Measurements from ENCODE around the gene TRIP13. TPM values are rescaled to one million over a fixed set of nuclear protein-coding genes. Genes with fewer than 3 reads are reported as not detected.

TRIP13 gene
- total RNA-seq, 1 experiment from 2014 or later, result 42.6 TPM

DNA sequence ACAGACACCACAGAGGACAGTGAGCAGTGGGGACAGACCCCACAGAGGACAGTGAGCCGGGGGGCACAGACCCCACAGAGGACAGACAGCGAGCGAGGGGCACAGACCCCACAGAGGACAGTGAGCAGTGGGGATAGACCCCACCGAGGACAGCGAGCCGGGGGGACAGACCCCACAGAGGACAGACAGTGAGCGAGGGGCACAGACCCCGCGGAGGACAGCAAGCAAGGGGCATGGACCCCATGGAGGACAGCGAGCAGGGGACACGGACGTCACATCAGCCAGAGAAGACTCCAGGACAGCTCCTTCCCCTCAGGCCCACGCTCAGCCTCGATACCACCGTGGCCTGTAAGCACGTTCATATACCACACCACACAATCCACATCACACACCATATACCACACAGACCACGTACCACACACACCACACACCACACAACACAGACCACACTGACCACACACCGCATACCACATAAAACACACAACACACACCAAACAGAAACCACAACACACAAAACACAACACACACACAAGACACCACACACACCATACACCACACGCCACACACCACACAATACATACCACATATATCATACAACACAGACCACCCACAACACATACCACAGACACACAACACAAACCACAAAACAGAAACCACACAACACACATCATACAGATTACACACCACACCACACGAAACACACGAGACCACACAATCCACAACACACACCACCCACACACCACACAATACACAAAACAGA is 36.7 kb upstream of the TRIP13 start:
- Histone ChIP-seq H3K23me2 (ENCODE audit: insufficient read length, low read depth, low read length, poor library complexity, severe bottlenecking) (no peaks in the 10 kb centered on the region), H3K79me2 (ENCODE audit: insufficient read depth, low read length) (no peaks in the 10 kb centered on the region), H3K23ac (ENCODE audit: insufficient read length, low read depth, low read length) (no peak overlapping the region), H3K18ac (ENCODE audit: insufficient read length, low read depth, low read length) (no peak overlapping the region), H3K9me3 (ENCODE audit: control insufficient read depth, low read depth, low read length) (no peaks in the 10 kb centered on the region), H4K5ac (ENCODE audit: insufficient read length, low read depth, low read length) (no peak overlapping the region), H3K27me3 (ENCODE audit: insufficient read depth, low read length) (no peaks in the 10 kb centered on the region), H4K8ac (replicated peaks; ENCODE audit: insufficient read length, low read depth, low read length) (no peak overlapping the region), H3K14ac (ENCODE audit: insufficient read depth, low read length) (no peak overlapping the region), H2BK12ac (ENCODE audit: insufficient read length, low read depth, low read length) (no peak overlapping the region), H2BK120ac (ENCODE audit: low read depth, low read length, poor library complexity, severe bottlenecking) (no peak overlapping the region), H3K4me2 (ENCODE audit: insufficient read depth, insufficient read length, low read length) (no peak overlapping the region), H2AFZ (ENCODE audit: low read length) (no peak overlapping the region), H2BK5ac (ENCODE audit: insufficient read length, low read length) (no peak overlapping the region), H3K56ac (ENCODE audit: insufficient read length, low read depth, low read length) (no peak overlapping the region), H2AK5ac (ENCODE audit: insufficient read length, low read length) (no peak overlapping the region), H2BK15ac (ENCODE audit: low read depth, low read length) (no peak overlapping the region), H3T11ph (ENCODE audit: low read length) (no peak overlapping the region), H2BK20ac (ENCODE audit: low read depth, low read length, poor library complexity, severe bottlenecking) (no peak overlapping the region), H4K20me1 (ENCODE audit: control insufficient read depth, insufficient read depth, insufficient read length) (no peaks in the 10 kb centered on the region), H3K79me1 (ENCODE audit: insufficient read depth, low read depth, low read length, poor library complexity, severe bottlenecking) (no peaks in the 10 kb centered on the region), H3K27ac (ENCODE audit: insufficient read length, low read depth, low read length) (no peak overlapping the region), H3K9ac (ENCODE audit: extremely low read depth, insufficient read length, low read length) (no peak overlapping the region), H4K91ac (ENCODE audit: insufficient read length, low read depth, low read length) (no peak overlapping the region), H3K4me1 (ENCODE audit: insufficient read depth, low read length) (no peaks in the 10 kb centered on the region), H3K4ac (ENCODE audit: low read depth, low read length) (no peak overlapping the region)
- Mint-ChIP-seq H3K27me3 (ENCODE audit: low read depth) (peaks cover 4% of the 10 kb centered on the region; the same call in 1 of the 2 replicates), H3K4me3 (no peak overlapping the region), H3K27ac (no peak overlapping the region), H3K36me3 (ENCODE audit: insufficient read depth in 1 of 3, low read depth in 3 of 3) (peaks cover 0 to 20% (median 0%) of the 10 kb centered on the region in 3 experiments; a peak in 5 of 7 replicates), H3K9me3 (no peaks in the 10 kb centered on the region), H3K4me1 (no peaks in the 10 kb centered on the region)
- DNase-seq, result no peak
- TF ChIP-seq, protein P1, sequence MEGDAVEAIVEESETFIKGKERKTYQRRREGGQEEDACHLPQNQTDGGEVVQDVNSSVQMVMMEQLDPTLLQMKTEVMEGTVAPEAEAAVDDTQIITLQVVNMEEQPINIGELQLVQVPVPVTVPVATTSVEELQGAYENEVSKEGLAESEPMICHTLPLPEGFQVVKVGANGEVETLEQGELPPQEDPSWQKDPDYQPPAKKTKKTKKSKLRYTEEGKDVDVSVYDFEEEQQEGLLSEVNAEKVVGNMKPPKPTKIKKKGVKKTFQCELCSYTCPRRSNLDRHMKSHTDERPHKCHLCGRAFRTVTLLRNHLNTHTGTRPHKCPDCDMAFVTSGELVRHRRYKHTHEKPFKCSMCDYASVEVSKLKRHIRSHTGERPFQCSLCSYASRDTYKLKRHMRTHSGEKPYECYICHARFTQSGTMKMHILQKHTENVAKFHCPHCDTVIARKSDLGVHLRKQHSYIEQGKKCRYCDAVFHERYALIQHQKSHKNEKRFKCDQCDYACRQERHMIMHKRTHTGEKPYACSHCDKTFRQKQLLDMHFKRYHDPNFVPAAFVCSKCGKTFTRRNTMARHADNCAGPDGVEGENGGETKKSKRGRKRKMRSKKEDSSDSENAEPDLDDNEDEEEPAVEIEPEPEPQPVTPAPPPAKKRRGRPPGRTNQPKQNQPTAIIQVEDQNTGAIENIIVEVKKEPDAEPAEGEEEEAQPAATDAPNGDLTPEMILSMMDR (conservative IDR thresholded peaks at IDR 0.05), result no peak
- 100% methylated on average over 3 of the region's 21 CpGs for WGBS (ENCODE audit: extremely low coverage, insufficient read length, low lambda C conversion rate)

Measured in H9 (cell line).